Ishikawa (cell line): ENCODE measurements around the gene PRKCE.

Source experiments
- CREB1 ChIP-seq: IDR thresholded peaks from 2 replicates; pipeline ENCODE4 v1.6.1; 2012; ENCODE audit warnings: low read depth
- EGR1 ChIP-seq: IDR thresholded peaks from 2 replicates; pipeline ENCODE4 v1.6.1; 2012
- EP300 ChIP-seq: IDR thresholded peaks from 2 replicates; pipeline ENCODE4 v1.6.1; 2012; ENCODE audit warnings: borderline replicate concordance
- MAX ChIP-seq: IDR thresholded peaks from 2 replicates; pipeline ENCODE4 v1.6.1; 2012
- NFIC ChIP-seq: IDR thresholded peaks from 2 replicates; pipeline ENCODE4 v1.6.1; 2012
- RAD21 ChIP-seq: IDR thresholded peaks from 2 replicates; pipeline ENCODE4 v1.6.1; 2012; ENCODE audit warnings: low read depth
- REST ChIP-seq: IDR thresholded peaks from 2 replicates; pipeline ENCODE4 v1.6.1; 2012; ENCODE audit warnings: low read depth, mild to moderate bottlenecking
- TAF1 ChIP-seq: IDR thresholded peaks from 2 replicates; pipeline ENCODE4 v1.6.1; 2012; ENCODE audit warnings: low read depth, mild to moderate bottlenecking
- TCF12 ChIP-seq: IDR thresholded peaks from 2 replicates; pipeline ENCODE4 v1.6.1; 2012; ENCODE audit warnings: low read depth
- USF1 ChIP-seq: IDR thresholded peaks from 2 replicates; pipeline ENCODE4 v1.6.1; 2012

- TF ChIP-seq MAX (no peak), REST (no peak), USF1 (no peak), CREB1 (no peak), RAD21 (no peak), EGR1 (no peak), TCF12 (no peak), EP300 (no peak), TAF1 (no peak), NFIC (no peak)
Observed at GRCh38 chr2:45786836-45787357, 135.4 kb downstream of the PRKCE start.
